Neural progenitor cell (in vitro differentiated cells): ENCODE data around the gene NFATC1. TPM values are rescaled to one million over a fixed set of nuclear protein-coding genes. Genes with fewer than 3 reads are reported as not detected.

Source experiments
- DNase-seq: peaks from one replicate; pipeline ENCODE4 v3.0.0-alpha.2; 2016; ENCODE audit warnings: low spot score
- H2AFZ ChIP-seq: fragments of 200-600 bp; sonication (generic); replicated peaks from 2 replicates; pipeline ENCODE4 v1.6.1; 2016; ENCODE audit warnings: antibody characterized with exemption
- H3F3A ChIP-seq: fragments of 200-600 bp; sonication (generic); 2 replicates; pipeline ENCODE4 v1.6.1; 2016; ENCODE audit warnings: antibody characterized with exemption, low read depth
- H3K27ac ChIP-seq: fragments of 200-600 bp; sonication (generic); 2 replicates; pipeline ENCODE4 v1.5.1; 2016; ENCODE audit warnings: mild to moderate bottlenecking
- H3K27me3 ChIP-seq: fragments of 200-600 bp; sonication (generic); 2 replicates; pipeline ENCODE4 v1.6.1; 2016; ENCODE audit warnings: mild to moderate bottlenecking, moderate library complexity
- H3K36me3 ChIP-seq: fragments of 200-600 bp; sonication (generic); 2 replicates; pipeline ENCODE4 v1.5.1; 2016
- H3K4me1 ChIP-seq: fragments of 200-600 bp; sonication (generic); 2 replicates; pipeline ENCODE4 v1.6.1; 2016; ENCODE audit warnings: mixed run types
- H3K4me2 ChIP-seq: fragments of 200-600 bp; sonication (generic); 2 replicates; pipeline ENCODE4 v1.6.1; 2016
- H3K4me3 ChIP-seq: fragments of 200-600 bp; sonication (generic); 2 replicates; pipeline ENCODE4 v1.5.1; 2016
- H3K79me2 ChIP-seq: fragments of 200-600 bp; sonication (generic); 2 replicates; pipeline ENCODE4 v1.6.1; 2016; ENCODE audit warnings: low read depth
- H3K9ac ChIP-seq: fragments of 200-600 bp; sonication (generic); 2 replicates; pipeline ENCODE4 v1.6.1; 2016
- H3K9me3 ChIP-seq: fragments of 200-600 bp; sonication (generic); 2 replicates; pipeline ENCODE4 v1.5.1; 2016; ENCODE audit warnings: low read depth
- H4K20me1 ChIP-seq: fragments of 200-600 bp; sonication (generic); 2 replicates; pipeline ENCODE4 v1.6.1; 2016; ENCODE audit warnings: low read depth
- H3K27ac Mint-ChIP-seq: 3 replicates; pipeline ENCODE4 v1.8.0; 2021; ENCODE audit warnings: mixed read lengths
- H3K27me3 Mint-ChIP-seq: 2 replicates; pipeline ENCODE4 v1.8.0; 2022; ENCODE audit warnings: low read depth, mild to moderate bottlenecking, inconsistent platforms, moderate library complexity, mixed read lengths; ENCODE audit not compliant: insufficient read depth
- H3K36me3 Mint-ChIP-seq: 3 replicates; pipeline ENCODE4 v1.8.0; 2021; ENCODE audit warnings: mixed read lengths
- H3K4me1 Mint-ChIP-seq: 3 replicates; pipeline ENCODE4 v1.8.0; 2021; ENCODE audit warnings: mixed read lengths
- H3K4me3 Mint-ChIP-seq: 3 replicates; pipeline ENCODE4 v1.8.0; 2021; ENCODE audit warnings: mild to moderate bottlenecking, moderate library complexity, mixed read lengths
- H3K9me3 Mint-ChIP-seq: 3 replicates; pipeline ENCODE4 v1.8.0; 2020; ENCODE audit warnings: mixed read lengths
- CTCF ChIP-seq: fragments of 200-600 bp; sonication (generic); IDR thresholded peaks from 2 replicates; pipeline ENCODE4 v1.5.1; 2017; ENCODE audit warnings: antibody characterized with exemption, mild to moderate bottlenecking
- EZH2 ChIP-seq: fragments of 200-600 bp; sonication (generic); IDR thresholded peaks from 2 replicates; pipeline ENCODE4 v1.6.1; 2017; ENCODE audit warnings: antibody characterized with exemption, mild to moderate bottlenecking, moderate library complexity
- EZH2phosphoT487 ChIP-seq: fragments of 200-600 bp; sonication (generic); IDR thresholded peaks from 2 replicates; pipeline ENCODE4 v1.6.1; 2017; ENCODE audit warnings: antibody characterized with exemption
- total RNA-seq: library from RNA; depleted of rRNA; stranded (reverse); fragments of >200 nt; gene quantifications from 2 replicates; pipeline ENCODE4 v1.2.3, GENCODE V29; 2015; ENCODE audit warnings: low replicate concordance

NFATC1 gene
- total RNA-seq, 1 donor from 2014 or later: 2.3 TPM

- H3K27ac ChIP-seq: no peak overlapping the region
Observed at GRCh38 chr18:79575891-79576685, 180.4 kb downstream of the NFATC1 start.

GRCh38 chr18:79576686-79577351, 181.1 kb downstream of the NFATC1 start:
- H3K9me3 ChIP-seq: no peaks in the 10 kb centered on the region
- peaks cover 2% of the 10 kb centered on the region for H3K27me3 Mint-ChIP-seq
- no peak overlapping the region for H3K4me3 Mint-ChIP-seq
- H3K4me1 Mint-ChIP-seq: peaks cover 6% of the 10 kb centered on the region
- no peaks in the 10 kb centered on the region for H3K79me2 ChIP-seq
- H4K20me1 ChIP-seq: no peaks in the 10 kb centered on the region
- no peak overlapping the region for H3K4me2 ChIP-seq
- no peaks in the 10 kb centered on the region for H3K36me3 ChIP-seq
- H2AFZ ChIP-seq: no peak overlapping the region
- no peak for TF ChIP-seq EZH2phosphoT487
- no peak for TF ChIP-seq CTCF
- TF ChIP-seq EZH2: no peak
- no peak overlapping the region for H3K9ac ChIP-seq
- DNase-seq: no peak
- no peak overlapping the region for H3K27ac ChIP-seq
- H3K36me3 Mint-ChIP-seq: no peaks in the 10 kb centered on the region
- H3K4me3 ChIP-seq: no peak overlapping the region
- H3K27ac Mint-ChIP-seq: no peak overlapping the region
- peaks cover 4% of the 10 kb centered on the region for H3F3A ChIP-seq
- no peaks in the 10 kb centered on the region for H3K27me3 ChIP-seq
- peaks cover 19% of the 10 kb centered on the region for H3K9me3 Mint-ChIP-seq
- H3K4me1 ChIP-seq: no peaks in the 10 kb centered on the region

More at GRCh38 chr18:79575891-79576685, 180.4 kb downstream of the NFATC1 start:
- Histone ChIP-seq H3F3A (no peaks in the 10 kb centered on the region), H3K4me3 (no peak overlapping the region), H3K4me2 (no peak overlapping the region), H3K4me1 (no peaks in the 10 kb centered on the region), H3K27me3 (no peaks in the 10 kb centered on the region), H4K20me1 (no peaks in the 10 kb centered on the region), H3K79me2 (no peaks in the 10 kb centered on the region), H3K36me3 (no peaks in the 10 kb centered on the region), H2AFZ (no peak overlapping the region), H3K9me3 (no peaks in the 10 kb centered on the region), H3K9ac (no peak overlapping the region)
- Mint-ChIP-seq H3K36me3 (no peaks in the 10 kb centered on the region), H3K9me3 (peaks cover 20% of the 10 kb centered on the region), H3K27me3 (peaks cover 2% of the 10 kb centered on the region), H3K4me1 (peaks cover 6% of the 10 kb centered on the region), H3K4me3 (no peak overlapping the region), H3K27ac (no peak overlapping the region)
- no peak for DNase-seq
- TF ChIP-seq CTCF: no peak

- Histone ChIP-seq H3K36me3 (no peaks in the 10 kb centered on the region), H2AFZ (no peak overlapping the region), H3K27me3 (no peaks in the 10 kb centered on the region), H3K9ac (no peak overlapping the region), H3K79me2 (no peaks in the 10 kb centered on the region), H3K4me2 (no peak overlapping the region), H3K4me1 (no peaks in the 10 kb centered on the region), H3K9me3 (no peaks in the 10 kb centered on the region), H3K27ac (no peak overlapping the region), H4K20me1 (no peaks in the 10 kb centered on the region), H3F3A (peaks cover 13% of the 10 kb centered on the region), H3K4me3 (no peak overlapping the region)
- no peak overlapping the region for H3K27ac Mint-ChIP-seq
- TF ChIP-seq EZH2: no peak
- TF ChIP-seq EZH2phosphoT487: no peak
- TF ChIP-seq CTCF: no peak
- H3K4me3 Mint-ChIP-seq: no peak overlapping the region
- H3K36me3 Mint-ChIP-seq: no peaks in the 10 kb centered on the region
- peaks cover 6% of the 10 kb centered on the region for H3K4me1 Mint-ChIP-seq
- peaks cover 10% of the 10 kb centered on the region for H3K9me3 Mint-ChIP-seq
- DNase-seq: no peak
- H3K27me3 Mint-ChIP-seq: peaks cover 2% of the 10 kb centered on the region
Observed at GRCh38 chr18:79577451-79578395, 182.0 kb downstream of the NFATC1 start.
